Coronary artery (tissue), 2 donors: Measurements from ENCODE around the gene STXBP4.

Experiments used
- DNase-seq: peaks from one replicate; pipeline ENCODE4 v3.0.0-alpha.2; 2017; ENCODE audit warnings: low spot score
- H3K27ac ChIP-seq, 2 donors: fragments of 200-600 bp; sonication (generic); one replicate each; pipeline ENCODE4 v1.5.1; 2016 to 2019
- H3K4me3 ChIP-seq: fragments of 200-600 bp; sonication (generic); 2 replicates; pipeline ENCODE4 v1.5.1; 2016; ENCODE audit warnings: mild to moderate bottlenecking, moderate library complexity
- TF ChIP-seq, protein P1 (sequence below): fragments of 200-600 bp; sonication (generic); IDR thresholded peaks from one replicate; pipeline ENCODE4 v1.5.1; 2019; ENCODE audit warnings: antibody characterized with exemption

Gene STXBP4

DNA sequence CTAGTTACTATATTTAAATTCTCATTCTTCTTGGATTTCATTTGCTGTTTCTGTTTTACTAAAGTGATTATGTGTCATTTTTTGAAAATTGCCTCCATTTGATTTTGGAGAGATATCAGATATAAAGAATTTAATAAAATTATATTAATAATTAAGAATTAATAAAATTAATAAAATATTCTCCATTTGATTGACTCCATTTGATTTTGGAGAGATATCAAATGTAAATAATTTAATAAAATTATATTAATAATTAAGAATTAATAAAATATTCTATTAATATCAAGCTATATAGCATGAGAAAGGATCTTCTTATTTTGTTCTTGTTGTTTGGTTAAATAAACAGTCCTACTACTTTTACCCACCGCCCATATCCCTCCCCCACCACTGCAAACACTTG, 23.0 kb downstream of the STXBP4 start:
- Histone ChIP-seq H3K4me3 (no peak overlapping the region), H3K27ac (no peak overlapping the region)
- no peak for DNase-seq
- TF ChIP-seq, protein P1, sequence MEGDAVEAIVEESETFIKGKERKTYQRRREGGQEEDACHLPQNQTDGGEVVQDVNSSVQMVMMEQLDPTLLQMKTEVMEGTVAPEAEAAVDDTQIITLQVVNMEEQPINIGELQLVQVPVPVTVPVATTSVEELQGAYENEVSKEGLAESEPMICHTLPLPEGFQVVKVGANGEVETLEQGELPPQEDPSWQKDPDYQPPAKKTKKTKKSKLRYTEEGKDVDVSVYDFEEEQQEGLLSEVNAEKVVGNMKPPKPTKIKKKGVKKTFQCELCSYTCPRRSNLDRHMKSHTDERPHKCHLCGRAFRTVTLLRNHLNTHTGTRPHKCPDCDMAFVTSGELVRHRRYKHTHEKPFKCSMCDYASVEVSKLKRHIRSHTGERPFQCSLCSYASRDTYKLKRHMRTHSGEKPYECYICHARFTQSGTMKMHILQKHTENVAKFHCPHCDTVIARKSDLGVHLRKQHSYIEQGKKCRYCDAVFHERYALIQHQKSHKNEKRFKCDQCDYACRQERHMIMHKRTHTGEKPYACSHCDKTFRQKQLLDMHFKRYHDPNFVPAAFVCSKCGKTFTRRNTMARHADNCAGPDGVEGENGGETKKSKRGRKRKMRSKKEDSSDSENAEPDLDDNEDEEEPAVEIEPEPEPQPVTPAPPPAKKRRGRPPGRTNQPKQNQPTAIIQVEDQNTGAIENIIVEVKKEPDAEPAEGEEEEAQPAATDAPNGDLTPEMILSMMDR: no peak

DNA sequence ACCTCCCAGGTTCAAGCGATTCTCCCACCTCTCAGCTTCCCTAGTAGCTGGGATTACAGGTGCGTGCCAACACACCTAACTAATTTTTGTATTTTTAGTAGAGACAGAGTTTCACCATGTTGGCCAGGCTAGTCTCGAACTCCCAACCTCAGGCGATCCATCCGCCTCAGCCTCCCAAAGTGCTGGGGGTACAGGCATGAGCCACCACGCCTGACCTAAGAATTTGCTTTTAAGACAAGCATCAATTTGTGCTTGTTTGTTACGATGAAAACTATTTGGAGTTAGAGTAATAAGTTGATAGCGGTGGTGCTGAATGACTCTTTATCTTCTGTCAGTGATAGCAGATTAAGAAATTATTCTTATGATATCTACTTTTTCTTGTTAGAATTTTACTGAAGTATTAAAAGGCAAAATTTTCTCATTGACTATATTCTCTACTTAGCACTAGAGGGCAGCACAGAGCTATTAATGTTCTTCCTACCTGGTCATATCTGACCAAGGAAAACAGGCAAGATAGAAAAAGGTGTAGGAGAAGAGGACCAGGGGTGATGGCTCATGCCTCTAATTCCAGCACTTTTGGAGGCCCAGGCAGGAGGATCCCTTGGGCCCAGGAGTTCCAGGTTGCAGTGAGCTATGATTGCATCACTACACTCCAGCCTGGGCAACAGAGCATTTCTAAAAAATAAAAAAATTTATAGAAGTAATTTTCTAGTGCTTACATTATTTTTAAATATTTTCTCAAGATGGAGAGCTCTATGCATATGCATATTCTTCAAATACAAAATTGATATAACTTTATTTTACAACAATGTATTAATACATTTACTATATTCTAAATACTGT, 24.5 kb downstream of the STXBP4 start:
- H3K4me3 ChIP-seq: no peak overlapping the region
- H3K27ac ChIP-seq: no peak overlapping the region
- TF ChIP-seq, protein P1: peak; percentile 36
- DNase-seq: no peak

DNA sequence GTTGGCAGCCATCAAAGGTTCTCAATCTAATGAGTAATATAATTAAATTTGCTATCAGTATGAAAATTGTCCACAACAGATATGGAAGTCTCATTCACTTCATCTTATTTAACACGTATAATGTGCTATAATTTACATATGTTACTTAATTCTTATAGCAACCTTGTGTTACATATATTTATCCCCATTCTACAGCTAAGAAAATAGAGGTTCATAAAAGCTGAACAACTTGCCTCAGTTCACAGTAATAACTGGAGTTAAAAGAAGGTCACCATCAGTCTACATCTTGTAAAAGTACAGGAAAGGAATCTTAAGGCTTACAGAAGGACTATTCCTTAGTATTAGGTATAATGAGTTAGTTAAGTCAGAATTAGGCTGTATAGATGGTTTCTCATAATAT, 27.9 kb downstream of the STXBP4 start:
- no peak for DNase-seq
- H3K27ac ChIP-seq: no peak overlapping the region
- no peak overlapping the region for H3K4me3 ChIP-seq
- TF ChIP-seq, protein P1: no peak

DNA sequence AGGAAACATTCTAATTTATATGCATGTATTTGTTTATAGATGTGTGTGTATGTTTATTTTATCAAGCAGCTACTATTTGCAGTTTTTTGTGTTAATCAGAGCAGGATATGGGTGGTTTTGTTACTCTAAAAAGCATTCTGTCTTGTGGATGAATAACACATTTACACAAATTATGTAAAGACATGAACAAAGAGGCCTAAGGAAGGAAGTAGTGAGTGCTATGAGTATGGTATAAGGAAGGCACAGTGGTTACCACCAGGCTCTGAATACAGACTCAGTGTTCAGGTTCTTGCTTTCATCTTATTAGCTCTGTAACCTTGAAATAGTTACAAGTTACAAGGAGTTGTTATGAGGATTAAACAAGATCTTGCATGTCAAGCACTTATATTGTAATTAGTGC, 33.9 kb downstream of the STXBP4 start:
- Histone ChIP-seq H3K27ac (no peak overlapping the region), H3K4me3 (no peak overlapping the region)
- DNase-seq: no peak
- TF ChIP-seq, protein P1: no peak

DNA sequence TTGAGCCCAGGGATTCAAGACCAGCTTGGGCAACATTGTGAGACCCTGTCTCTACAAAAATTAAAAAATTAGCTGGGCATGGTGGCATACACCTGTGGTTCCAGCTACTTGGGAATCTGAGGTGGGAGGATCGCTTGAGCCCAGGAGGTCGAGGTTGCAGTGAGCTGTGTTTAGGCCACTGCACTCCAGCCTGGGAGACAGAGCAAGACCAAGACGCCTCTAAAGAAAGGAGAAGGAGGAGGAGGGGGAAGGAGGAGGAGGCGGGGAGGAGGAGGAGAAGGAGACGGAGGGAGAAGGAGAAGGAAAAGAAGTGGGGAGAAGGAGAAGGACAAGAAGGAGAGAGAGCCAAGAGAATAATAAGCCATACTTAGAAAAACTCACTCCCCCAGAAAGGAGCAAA, 35.9 kb downstream of the STXBP4 start:
- no peak for DNase-seq
- Histone ChIP-seq H3K4me3 (no peak overlapping the region), H3K27ac (no peak overlapping the region)
- TF ChIP-seq, protein P1: no peak

DNA sequence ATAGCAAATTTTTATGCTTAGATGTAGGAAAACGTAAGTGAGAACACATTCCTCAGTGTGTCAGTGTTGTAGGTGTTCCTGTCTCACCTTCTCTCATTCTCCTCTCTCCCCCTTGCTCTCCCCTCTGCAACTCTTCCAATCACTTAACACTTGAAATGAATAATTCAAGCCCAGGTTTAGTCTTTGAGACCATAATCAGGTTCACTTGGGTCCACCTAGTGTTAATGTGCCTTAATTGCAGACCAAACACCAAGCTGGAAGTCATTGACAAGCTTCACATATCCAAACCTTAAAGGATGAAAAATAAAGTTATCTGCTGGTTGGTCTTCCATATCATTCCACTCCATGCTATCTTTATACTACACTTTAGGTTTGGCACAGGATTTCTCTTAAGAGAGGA, 37.0 kb downstream of the STXBP4 start:
- no peak for DNase-seq
- H3K4me3 ChIP-seq: no peak overlapping the region
- TF ChIP-seq, protein P1: no peak
- no peak overlapping the region for H3K27ac ChIP-seq

DNA sequence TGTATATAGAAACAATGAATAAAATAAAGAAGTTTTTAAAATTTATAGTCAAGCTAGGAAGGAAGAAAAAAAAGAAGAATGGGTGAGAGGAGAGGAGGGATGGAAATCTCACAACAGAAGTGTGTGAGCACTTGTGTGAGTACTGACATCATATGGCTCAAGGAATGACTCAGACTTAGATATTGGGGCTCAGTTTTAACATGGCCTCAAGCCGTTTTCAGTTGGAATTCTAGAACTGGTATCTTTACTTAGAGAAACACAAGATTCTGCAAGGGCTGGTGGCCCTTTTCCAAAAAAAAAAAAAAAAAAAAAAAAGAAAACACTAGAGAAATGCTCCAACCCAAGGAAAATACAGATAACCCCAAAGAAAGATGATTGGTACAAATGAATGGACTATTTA, 55.1 kb downstream of the STXBP4 start:
- DNase-seq: no peak
- TF ChIP-seq, protein P1: no peak
- Histone ChIP-seq H3K4me3 (no peak overlapping the region), H3K27ac (no peak overlapping the region)
